C4-2B (cell line): Measurements from ENCODE around the gene SMG6.

Experiments
- H3K27ac ChIP-seq: fragments of 450-650 bp; 2 replicates; pipeline ENCODE4 v1.5.1; 2017
- ZFX ChIP-seq: fragments of 450-650 bp; IDR thresholded peaks from 2 replicates; pipeline ENCODE4 v1.6.1; 2017
- TF ChIP-seq, protein P1 (sequence below): fragments of 450-650 bp; conservative IDR thresholded peaks from 2 replicates; pipeline ENCODE4 v1.5.1; 2017; ENCODE audit warnings: mild to moderate bottlenecking

SMG6 gene

DNA sequence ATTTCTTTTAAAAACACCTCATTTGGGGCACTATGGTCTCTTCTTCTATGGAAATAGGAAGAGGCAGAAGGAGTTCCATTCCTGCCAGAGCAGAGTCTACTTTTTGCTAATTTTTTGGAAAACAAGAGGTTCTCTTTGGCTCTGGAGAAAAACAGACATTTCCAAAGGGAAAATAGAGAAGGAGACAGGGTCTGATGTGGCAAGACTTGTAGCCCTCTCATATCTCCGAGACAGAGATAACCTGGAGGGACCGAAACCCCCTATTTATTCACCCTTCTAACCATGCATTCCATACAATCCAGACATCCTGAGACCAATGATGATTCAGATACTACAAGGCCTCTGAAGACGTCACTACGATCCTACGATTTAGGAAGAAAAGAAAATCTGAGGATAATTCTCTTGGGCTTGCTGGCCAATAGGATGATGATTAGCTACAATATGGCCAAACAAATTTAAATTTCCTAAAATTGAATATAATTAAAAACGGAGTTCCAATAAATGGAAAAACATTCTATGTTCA lies 178.5 kb downstream of the SMG6 start:
- H3K27ac ChIP-seq, result no peak overlapping the region
- TF ChIP-seq ZFX, result no peak
- TF ChIP-seq, protein P1, sequence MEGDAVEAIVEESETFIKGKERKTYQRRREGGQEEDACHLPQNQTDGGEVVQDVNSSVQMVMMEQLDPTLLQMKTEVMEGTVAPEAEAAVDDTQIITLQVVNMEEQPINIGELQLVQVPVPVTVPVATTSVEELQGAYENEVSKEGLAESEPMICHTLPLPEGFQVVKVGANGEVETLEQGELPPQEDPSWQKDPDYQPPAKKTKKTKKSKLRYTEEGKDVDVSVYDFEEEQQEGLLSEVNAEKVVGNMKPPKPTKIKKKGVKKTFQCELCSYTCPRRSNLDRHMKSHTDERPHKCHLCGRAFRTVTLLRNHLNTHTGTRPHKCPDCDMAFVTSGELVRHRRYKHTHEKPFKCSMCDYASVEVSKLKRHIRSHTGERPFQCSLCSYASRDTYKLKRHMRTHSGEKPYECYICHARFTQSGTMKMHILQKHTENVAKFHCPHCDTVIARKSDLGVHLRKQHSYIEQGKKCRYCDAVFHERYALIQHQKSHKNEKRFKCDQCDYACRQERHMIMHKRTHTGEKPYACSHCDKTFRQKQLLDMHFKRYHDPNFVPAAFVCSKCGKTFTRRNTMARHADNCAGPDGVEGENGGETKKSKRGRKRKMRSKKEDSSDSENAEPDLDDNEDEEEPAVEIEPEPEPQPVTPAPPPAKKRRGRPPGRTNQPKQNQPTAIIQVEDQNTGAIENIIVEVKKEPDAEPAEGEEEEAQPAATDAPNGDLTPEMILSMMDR, result no peak

DNA sequence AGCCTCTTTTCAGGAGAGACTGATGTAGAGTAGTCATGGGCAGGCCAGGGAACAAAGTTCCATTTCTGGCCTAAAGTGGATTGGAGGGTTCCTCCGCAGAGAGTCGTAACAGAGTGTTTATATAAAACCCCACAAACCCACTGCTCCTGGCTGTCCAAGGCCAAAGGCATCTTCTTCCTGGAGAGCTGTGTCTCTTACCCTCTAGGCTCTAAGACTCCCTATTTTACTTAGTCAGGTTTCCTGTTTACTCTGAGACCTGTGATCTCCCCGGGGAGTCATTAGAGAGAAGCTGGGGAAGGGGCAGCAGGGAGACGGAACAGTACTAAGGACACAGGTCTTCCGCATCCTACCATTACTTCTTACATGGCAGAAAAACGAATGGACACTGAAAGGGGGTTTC lies 179.2 kb downstream of the SMG6 start:
- no peak for TF ChIP-seq ZFX
- TF ChIP-seq, protein P1, result no peak
- no peak overlapping the region for H3K27ac ChIP-seq

DNA sequence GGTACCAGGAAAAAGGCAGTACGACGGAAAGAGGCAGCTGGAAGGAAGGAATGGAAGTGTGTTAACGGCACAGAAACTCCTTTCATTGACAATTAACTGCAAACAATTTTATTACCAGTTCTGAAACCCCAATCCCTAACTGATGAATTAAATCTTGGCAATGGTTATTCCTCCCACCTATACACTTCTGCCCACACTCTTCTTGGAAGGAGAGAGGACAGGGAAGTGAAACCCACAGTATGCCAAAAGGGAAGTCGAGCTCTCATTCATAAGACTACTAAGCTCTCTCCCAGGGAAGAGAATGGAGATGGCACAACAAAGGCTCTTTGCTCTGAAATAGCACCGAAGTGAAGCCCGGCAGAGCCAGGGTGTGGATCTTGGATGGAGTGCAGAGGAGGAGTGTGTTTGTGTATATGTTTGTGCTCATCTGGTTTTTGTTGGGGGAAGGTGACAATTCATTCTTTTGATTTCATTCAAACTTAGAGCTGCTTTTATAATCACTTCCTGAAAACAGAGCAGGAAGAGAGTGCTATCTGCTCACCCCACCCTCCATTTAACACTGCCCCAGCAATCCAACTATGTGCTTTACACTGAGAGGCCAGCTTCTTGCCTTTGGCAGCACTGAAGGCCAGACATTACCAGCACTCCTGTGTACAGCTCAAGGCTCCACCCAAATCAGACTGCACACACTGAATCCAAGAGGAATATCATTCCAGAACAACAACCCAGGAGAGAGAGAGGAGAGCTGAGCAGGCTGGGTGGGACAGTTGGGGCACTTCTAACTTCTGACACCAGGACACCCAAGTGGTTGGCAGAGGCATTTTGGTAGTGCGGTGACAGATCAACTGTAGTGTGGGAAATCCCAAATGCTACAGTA lies 180.0 kb downstream of the SMG6 start:
- peak overlapping the region; percentile 54 for H3K27ac ChIP-seq
- no peak for TF ChIP-seq ZFX
- TF ChIP-seq, protein P1, result no peak

DNA sequence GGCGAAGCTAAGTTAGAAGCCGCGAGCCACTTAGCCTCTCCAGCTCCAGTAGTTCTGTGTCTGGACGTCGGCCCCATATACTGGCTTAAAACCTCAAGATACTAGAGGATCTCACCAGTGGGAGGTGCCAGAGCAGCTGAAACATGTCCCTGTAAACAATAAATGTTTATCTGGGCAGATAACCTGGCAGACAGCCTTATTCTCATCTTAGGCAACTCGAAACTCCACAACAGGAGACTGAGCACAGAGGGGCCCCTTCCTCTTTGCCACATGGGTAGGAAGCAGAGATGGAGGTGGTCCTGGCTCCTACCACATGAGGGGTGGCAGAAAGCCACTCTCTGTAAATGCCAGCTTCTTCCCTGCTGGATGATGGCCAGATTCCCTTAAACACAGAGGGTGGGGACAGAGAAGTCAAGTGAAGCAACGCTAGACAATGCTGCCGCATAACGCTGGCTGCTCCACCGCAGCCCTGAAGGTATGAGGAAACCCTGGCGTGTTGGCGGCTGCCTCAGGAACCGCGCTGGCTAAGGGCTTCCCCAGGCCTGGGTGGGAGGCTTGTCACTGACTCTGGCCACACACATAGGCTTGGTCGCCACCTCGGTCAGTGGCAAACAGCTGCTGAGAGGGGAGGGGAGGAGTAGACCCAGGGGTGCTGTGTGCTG lies 180.8 kb downstream of the SMG6 start:
- peak overlapping the region; percentile 54 for H3K27ac ChIP-seq
- TF ChIP-seq, protein P1, result peak; percentile 44
- TF ChIP-seq ZFX, result no peak

GRCh38 chr17:2120586-2121335 lies 182.8 kb downstream of the SMG6 start:
- no peak overlapping the region for H3K27ac ChIP-seq
- TF ChIP-seq, protein P1, result no peak
- no peak for TF ChIP-seq ZFX

DNA sequence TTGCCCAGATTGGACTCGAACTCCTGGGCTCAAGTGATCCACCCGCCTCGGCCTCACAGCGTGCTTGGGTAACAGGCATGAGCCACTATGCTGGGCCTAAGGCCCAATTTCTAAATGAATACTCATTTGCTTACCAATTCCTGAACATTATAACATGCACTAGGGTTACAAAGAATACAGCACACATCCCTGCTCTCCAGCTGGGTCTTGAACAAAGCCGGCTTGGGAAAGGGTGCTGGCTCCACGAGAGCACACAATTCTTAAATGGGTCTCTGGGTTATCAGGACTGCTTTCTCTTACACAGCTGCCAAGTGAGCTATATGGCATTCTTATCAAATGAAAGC lies 190.3 kb downstream of the SMG6 start:
- no peak overlapping the region for H3K27ac ChIP-seq
- TF ChIP-seq, protein P1, result no peak
- TF ChIP-seq ZFX, result no peak
